DOHH2 (cell line): ENCODE data around the gene SLC5A10.
A peak's percentile ranks its signal among the peaks of the same experiment; 100 is the strongest.
"Not testable (repeated sequence)": the region's sequence is repeated elsewhere in the genome, so short reads cannot be mapped to it uniquely, and the experiment has no call there.

ENCODE experiments used
- H3F3A ChIP-seq: fragments of 200-600 bp; sonication (generic), shearing (Covaris generic); 2 replicates; pipeline ENCODE4 v1.6.0; 2016; ENCODE audit warnings: antibody characterized with exemption, mild to moderate bottlenecking; ENCODE audit not compliant: control insufficient read depth, insufficient read depth
- H3K27ac ChIP-seq: fragments of 200-600 bp; sonication (generic); 2 replicates; pipeline ENCODE4 v1.5.1; 2014; ENCODE audit warnings: low read depth, mild to moderate bottlenecking, low read length, moderate library complexity
- H3K27me3 ChIP-seq: fragments of 200-600 bp; sonication (generic); 2 replicates; pipeline ENCODE4 v1.6.1; 2014; ENCODE audit warnings: mild to moderate bottlenecking, low read length, mixed read lengths; ENCODE audit not compliant: control insufficient read depth
- H3K36me3 ChIP-seq: fragments of 200-600 bp; sonication (generic); 2 replicates; pipeline ENCODE4 v1.6.1; 2014; ENCODE audit warnings: mild to moderate bottlenecking, low read length, moderate library complexity, mixed read lengths; ENCODE audit not compliant: control insufficient read depth
- H3K4me1 ChIP-seq: fragments of 200-600 bp; sonication (generic); 2 replicates; pipeline ENCODE4 v1.6.1; 2014; ENCODE audit warnings: mild to moderate bottlenecking, low read length, mixed read lengths; ENCODE audit not compliant: control insufficient read depth
- H3K4me2 ChIP-seq: fragments of 200-600 bp; sonication (generic); 2 replicates; pipeline ENCODE4 v1.6.0; 2014; ENCODE audit warnings: mild to moderate bottlenecking, low read length, moderate library complexity
- H3K4me3 ChIP-seq: fragments of 200-600 bp; sonication (generic); 2 replicates; pipeline ENCODE4 v1.5.1; 2014; ENCODE audit warnings: mild to moderate bottlenecking, low read length, mixed read lengths
- H3K79me2 ChIP-seq: fragments of 200-600 bp; sonication (generic); 2 replicates; pipeline ENCODE4 v1.6.1; 2014; ENCODE audit warnings: mild to moderate bottlenecking, low read length, mixed read lengths; ENCODE audit not compliant: control insufficient read depth
- H3K9me2 ChIP-seq: fragments of 200-600 bp; sonication (generic); replicated peaks from 2 replicates; pipeline ENCODE4 v1.6.1; 2014; ENCODE audit warnings: mild to moderate bottlenecking, low read length, mixed read lengths; ENCODE audit not compliant: control insufficient read depth
- H3K9me3 ChIP-seq: fragments of 200-600 bp; sonication (generic); 2 replicates; pipeline ENCODE4 v1.6.1; 2014; ENCODE audit warnings: antibody characterized with exemption, low read length, mixed read lengths; ENCODE audit not compliant: control insufficient read depth, insufficient read depth
- H4K20me1 ChIP-seq: fragments of 200-600 bp; sonication (generic); 2 replicates; pipeline ENCODE4 v1.6.0; 2014; ENCODE audit warnings: low read depth, mild to moderate bottlenecking, antibody characterized with exemption, low read length, moderate library complexity; ENCODE audit not compliant: control insufficient read depth, insufficient read depth

SLC5A10 gene

DNA sequence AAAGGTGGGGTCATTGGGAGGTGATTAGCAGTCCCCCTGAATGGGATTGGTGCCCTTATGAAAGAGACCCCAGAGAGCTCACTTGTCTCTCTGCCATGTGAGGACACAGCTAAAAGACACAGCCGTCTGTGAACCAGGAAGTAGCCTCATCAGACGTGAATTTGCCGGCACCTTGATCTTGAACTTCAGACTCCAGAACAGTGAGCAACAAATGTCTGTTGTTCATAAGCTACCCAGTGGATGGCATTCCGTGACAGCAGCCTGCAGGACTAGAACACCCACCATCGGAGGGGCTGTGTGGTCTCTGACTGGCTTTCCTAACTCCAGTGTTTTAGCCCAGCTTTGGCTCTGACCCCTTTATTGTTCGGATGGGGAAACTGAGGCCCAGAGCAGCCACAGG is 85.6 kb downstream of the SLC5A10 start:
- not testable (repeated sequence) for H3K36me3 ChIP-seq, H3K27me3 ChIP-seq, H3K4me3 ChIP-seq, H3K9me2 ChIP-seq, H3F3A ChIP-seq, H3K79me2 ChIP-seq, H4K20me1 ChIP-seq, H3K9me3 ChIP-seq
- Histone ChIP-seq H3K27ac (peak overlapping the region; percentile 71), H3K4me1 (peaks cover 13% of the 10 kb centered on the region; the same call in 1 of the 2 replicates), H3K4me2 (peak overlapping the region; percentile 30; the same call in 1 of the 2 replicates)

DNA sequence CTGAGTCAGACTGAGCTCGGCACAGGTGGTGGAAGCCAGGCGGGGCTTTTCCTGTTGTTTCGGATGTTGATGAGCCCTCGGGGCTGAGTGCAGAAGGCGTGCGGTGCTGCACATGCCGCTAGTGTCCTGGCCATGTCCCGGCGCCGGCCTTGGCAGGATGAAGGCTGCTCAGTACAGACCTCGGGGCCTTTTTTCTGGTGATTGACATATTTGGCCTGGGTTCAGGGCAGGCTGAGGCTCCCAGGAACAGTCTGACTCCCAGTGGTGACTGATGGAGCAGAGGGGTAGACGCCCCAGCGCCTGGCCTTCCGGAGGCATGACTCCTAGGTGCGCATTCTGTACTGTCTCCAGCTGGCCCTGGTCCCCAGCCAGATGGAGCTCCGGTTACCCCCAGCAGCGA is 86.0 kb downstream of the SLC5A10 start:
- H3K4me3 ChIP-seq, H3K36me3 ChIP-seq, H3K4me2 ChIP-seq, H4K20me1 ChIP-seq, H3K79me2 ChIP-seq, H3F3A ChIP-seq, H3K9me3 ChIP-seq, H3K27me3 ChIP-seq, H3K9me2 ChIP-seq, H3K27ac ChIP-seq: not testable (repeated sequence)
- H3K4me1 ChIP-seq = peaks cover 13% of the 10 kb centered on the region; the same call in 1 of the 2 replicates

DNA sequence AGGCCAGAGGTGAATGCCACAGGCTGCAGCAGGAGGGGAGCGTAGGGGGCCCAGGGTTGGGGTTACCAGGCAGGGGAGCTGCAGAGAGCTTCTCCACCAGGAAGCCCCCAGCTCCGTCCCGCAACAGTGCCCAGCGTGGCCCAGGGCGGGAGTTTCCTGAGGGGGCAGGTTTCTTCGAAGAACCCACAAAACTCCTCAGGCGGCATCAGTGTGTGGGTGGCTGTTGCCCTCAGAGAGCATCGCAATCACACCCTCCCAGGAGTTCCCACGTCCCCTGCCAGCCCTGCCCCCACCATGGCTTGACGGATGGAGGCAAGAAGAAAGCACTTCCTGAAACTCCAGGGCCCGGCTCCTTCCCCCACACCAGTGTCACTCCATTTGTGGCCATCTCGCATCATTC is 86.8 kb downstream of the SLC5A10 start:
- not testable (repeated sequence) for H3K36me3 ChIP-seq, H3K9me3 ChIP-seq, H4K20me1 ChIP-seq, H3K9me2 ChIP-seq, H3K27me3 ChIP-seq, H3K4me2 ChIP-seq, H3K27ac ChIP-seq, H3K4me3 ChIP-seq, H3K79me2 ChIP-seq, H3F3A ChIP-seq
- H3K4me1 ChIP-seq = peaks cover 15% of the 10 kb centered on the region; the same call in 1 of the 2 replicates

DNA sequence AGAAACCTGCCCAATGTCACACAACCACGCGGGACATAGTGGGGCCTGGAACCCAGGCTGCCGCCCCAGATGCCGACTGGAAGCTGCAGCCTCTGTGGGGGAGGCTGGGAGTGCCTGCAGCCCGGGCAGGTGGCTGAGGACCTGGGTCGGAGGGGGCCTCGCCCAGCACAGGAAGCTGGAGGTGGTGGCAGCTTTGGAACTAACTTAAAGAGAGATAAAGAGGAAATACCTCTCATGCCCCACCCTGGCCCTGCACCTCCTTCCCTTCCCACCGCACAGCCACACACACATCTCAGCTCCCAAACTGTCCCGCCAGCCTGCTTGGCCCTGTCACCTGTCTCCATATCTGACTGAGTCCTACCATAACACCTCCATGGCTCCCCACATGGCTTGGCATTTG is 88.4 kb downstream of the SLC5A10 start:
- H3F3A ChIP-seq, H3K36me3 ChIP-seq, H3K79me2 ChIP-seq, H3K4me3 ChIP-seq, H4K20me1 ChIP-seq, H3K9me3 ChIP-seq, H3K27me3 ChIP-seq, H3K9me2 ChIP-seq: not testable (repeated sequence)
- peak overlapping the region; percentile 63 for H3K27ac ChIP-seq
- H3K4me2 ChIP-seq = peak overlapping the region; percentile 39; the same call in 1 of the 2 replicates
- peaks cover 15% of the 10 kb centered on the region; the same call in 1 of the 2 replicates for H3K4me1 ChIP-seq

DNA sequence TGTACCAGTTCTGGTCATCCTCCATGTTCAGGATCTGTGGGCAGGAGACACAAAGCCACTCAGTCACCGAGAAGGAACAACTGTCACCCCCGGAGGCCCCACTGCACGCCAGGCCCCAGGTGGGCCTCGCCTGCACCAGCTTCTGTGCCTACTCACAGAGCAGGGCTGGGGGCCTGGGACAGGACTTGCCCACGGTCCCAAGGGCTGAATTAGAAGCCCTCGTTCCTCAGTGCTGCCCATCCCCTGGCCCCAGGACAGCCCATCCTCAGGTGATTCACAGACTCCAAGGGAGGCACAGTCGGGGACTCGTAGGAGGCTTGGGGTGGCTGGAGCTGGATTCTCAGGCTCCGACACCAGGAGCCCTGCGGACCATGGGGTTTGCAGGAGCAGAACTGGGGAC is 89.9 kb downstream of the SLC5A10 start:
- H3K27ac ChIP-seq = peak overlapping the region; percentile 62
- H3K4me3 ChIP-seq, H3K27me3 ChIP-seq, H3K9me2 ChIP-seq, H3F3A ChIP-seq, H3K36me3 ChIP-seq, H3K79me2 ChIP-seq, H3K9me3 ChIP-seq, H4K20me1 ChIP-seq: not testable (repeated sequence)
- peak overlapping the region; percentile 42; the same call in 1 of the 2 replicates for H3K4me2 ChIP-seq
- H3K4me1 ChIP-seq = peaks cover 15% of the 10 kb centered on the region; the same call in 1 of the 2 replicates

DNA sequence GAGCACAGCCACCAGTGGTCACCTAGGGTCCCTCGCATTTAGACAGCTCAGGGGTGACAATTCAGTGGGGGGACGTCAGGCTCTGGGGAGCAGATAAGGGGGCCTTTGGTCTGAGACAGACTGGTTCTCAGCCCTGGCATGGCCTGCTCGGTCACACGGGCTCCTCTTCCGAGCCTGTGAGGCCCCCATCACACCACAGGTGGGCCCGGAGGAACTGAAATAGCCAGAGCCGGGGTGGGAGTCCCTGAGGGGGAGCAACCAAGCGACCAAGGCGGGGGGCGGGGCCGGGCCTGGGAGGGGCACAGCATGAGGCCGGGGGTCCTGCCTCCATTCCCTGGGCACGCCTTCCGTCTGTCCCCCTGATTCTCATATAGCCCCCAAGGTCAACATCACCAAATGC is 90.4 kb downstream of the SLC5A10 start:
- not testable (repeated sequence) for H3K4me2 ChIP-seq, H3K27me3 ChIP-seq, H3K79me2 ChIP-seq, H3K9me3 ChIP-seq, H3K9me2 ChIP-seq, H4K20me1 ChIP-seq, H3K36me3 ChIP-seq, H3F3A ChIP-seq, H3K27ac ChIP-seq, H3K4me3 ChIP-seq
- peaks cover 13% of the 10 kb centered on the region; the same call in 1 of the 2 replicates for H3K4me1 ChIP-seq

DNA sequence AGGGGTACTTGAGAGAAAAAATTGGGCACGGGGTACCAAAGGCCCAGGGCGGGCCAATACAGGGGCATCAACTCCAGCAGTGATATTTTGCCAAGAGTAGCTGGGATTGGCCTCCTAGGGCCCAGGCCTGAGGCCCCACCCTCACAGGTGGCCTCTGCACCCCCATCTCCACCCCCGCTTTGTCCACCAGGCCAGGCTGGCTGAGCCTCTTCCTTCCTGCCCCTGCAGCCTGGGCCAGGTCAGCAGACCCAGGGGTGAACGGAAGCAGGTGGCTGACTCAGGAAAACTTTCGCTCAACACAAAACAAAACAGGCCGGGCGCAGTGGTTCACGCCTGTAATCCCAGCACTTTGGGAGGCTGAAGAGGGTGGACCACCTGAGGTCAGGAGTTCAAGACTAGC is 91.1 kb downstream of the SLC5A10 start:
- H3K27ac ChIP-seq = peak overlapping the region; percentile 69
- not testable (repeated sequence) for H3K36me3 ChIP-seq, H3K9me3 ChIP-seq, H3F3A ChIP-seq, H3K9me2 ChIP-seq, H4K20me1 ChIP-seq, H3K79me2 ChIP-seq, H3K27me3 ChIP-seq
- peaks cover 13% of the 10 kb centered on the region; the same call in 1 of the 2 replicates for H3K4me1 ChIP-seq
- H3K4me2 ChIP-seq = peak overlapping the region; percentile 53
- peak overlapping the region; percentile 38; the same call in 1 of the 2 replicates for H3K4me3 ChIP-seq

DNA sequence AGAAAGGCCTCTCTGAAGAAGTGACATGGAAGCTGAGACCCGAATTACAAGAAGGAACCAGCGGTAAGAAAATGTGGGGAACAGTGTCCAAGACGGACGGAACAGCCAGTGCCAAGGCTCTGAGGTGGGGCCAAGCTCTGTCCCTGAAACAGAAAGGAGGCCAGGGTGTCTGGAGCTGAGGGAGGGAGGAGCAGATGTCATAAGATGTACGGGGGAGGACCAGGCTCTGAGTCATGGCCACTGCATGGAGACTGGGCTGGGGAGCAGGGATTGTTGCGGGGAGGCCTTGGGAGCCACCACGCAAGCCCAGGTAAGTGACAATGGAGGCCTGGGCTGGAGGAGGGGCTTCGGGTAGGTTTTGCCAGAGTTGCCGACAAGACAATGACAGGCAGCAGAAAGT is 92.7 kb downstream of the SLC5A10 start:
- not testable (repeated sequence) for H3K4me2 ChIP-seq, H3K9me2 ChIP-seq, H4K20me1 ChIP-seq, H3F3A ChIP-seq, H3K79me2 ChIP-seq, H3K9me3 ChIP-seq, H3K36me3 ChIP-seq, H3K4me3 ChIP-seq, H3K27ac ChIP-seq, H3K27me3 ChIP-seq
- peaks cover 13% of the 10 kb centered on the region for H3K4me1 ChIP-seq
